HEK293 (cell line): Measurements from ENCODE around the gene FUT6.
"Not testable (repeated sequence)": the region's sequence is repeated elsewhere in the genome, so short reads cannot be mapped to it uniquely, and the experiment has no call there.

Experiments
- CTCF ChIA-PET: fragments of 350-600 bp; formaldehyde crosslinking; extraction: SDS; loops from one replicate; lab custom pipeline; 2021; ENCODE audit warnings: antibody characterized with exemption; lab: Yijun Ruan, JAX
- POLR2A ChIA-PET: fragments of 300-600 bp; formaldehyde crosslinking; extraction: SDS; loops from one replicate; lab custom pipeline; 2020; ENCODE audit warnings: antibody characterized with exemption, inconsistent platforms; lab: Yijun Ruan, JAX
- H3K27ac ChIP-seq: fragments of 200-500 bp; sonication (Bioruptor generic); 2 replicates; pipeline ENCODE4 v1.5.1; 2014; ENCODE audit warnings: low read depth, low read length, control low read depth, inconsistent platforms; ENCODE audit errors: extremely low read depth
- H3K36me3 ChIP-seq, 2 experiments: fragments of 200-500 bp in 1 of 2; sonication (Bioruptor generic) in 1 of 2; 1 replicate in 1 of 2; 2 replicates in 1 of 2; pipeline ENCODE4 v1.5.1; 2014 to 2017; ENCODE audit warnings: inconsistent platforms in 2 of 2, low read length in 2 of 2; ENCODE audit not compliant: control insufficient read depth in 2 of 2, insufficient read depth in 1 of 2
- H3K4me1 ChIP-seq: fragments of 200-500 bp; sonication (Bioruptor generic); 2 replicates; pipeline ENCODE4 v1.5.1; 2014; ENCODE audit warnings: mild to moderate bottlenecking, low read length, inconsistent platforms; ENCODE audit not compliant: control insufficient read depth, insufficient read depth
- H3K4me3 ChIP-seq: 2 replicates; pipeline ENCODE4 v1.5.1; 2011; ENCODE audit warnings: low read depth, mild to moderate bottlenecking, control low read depth, low read length, moderate library complexity
- H3K9me3 ChIP-seq: fragments of 200-500 bp; sonication (Bioruptor generic); 2 replicates; pipeline ENCODE4 v1.5.1; 2014; ENCODE audit warnings: low read depth, low read length, inconsistent platforms; ENCODE audit not compliant: control insufficient read depth, insufficient read depth
- KLF16 ChIP-seq: fragments of 450-650 bp; formaldehyde crosslinking; IDR thresholded peaks from 2 replicates; pipeline ENCODE4 v1.5.1; 2017; ENCODE audit warnings: missing biosample characterization, missing genetic modification characterization
- ZBTB21 ChIP-seq: fragments of 450-650 bp; formaldehyde crosslinking; IDR thresholded peaks from 2 replicates; pipeline ENCODE4 v1.5.1; 2017; ENCODE audit warnings: missing biosample characterization, missing genetic modification characterization
- ZFP3 ChIP-seq: fragments of 450-650 bp; formaldehyde crosslinking; IDR thresholded peaks from 2 replicates; pipeline ENCODE4 v1.5.1; 2016; ENCODE audit warnings: low read depth, missing biosample characterization, missing genetic modification characterization
- ZNF366 ChIP-seq: fragments of 450-650 bp; formaldehyde crosslinking; conservative IDR thresholded peaks from 2 replicates; pipeline ENCODE4 v1.5.1; 2016; ENCODE audit warnings: missing biosample characterization, missing genetic modification characterization
- ZNF544 ChIP-seq: fragments of 450-650 bp; formaldehyde crosslinking; IDR thresholded peaks from 2 replicates; pipeline ENCODE4 v1.5.0; 2017; ENCODE audit warnings: missing biosample characterization, missing genetic modification characterization
- ZNF561 ChIP-seq: fragments of 450-650 bp; IDR thresholded peaks from 2 replicates; pipeline ENCODE4 v1.5.1; 2018; ENCODE audit warnings: missing biosample characterization, missing genetic modification characterization, borderline replicate concordance
- TF ChIP-seq, protein P1 (sequence below): fragments of 450-650 bp; formaldehyde crosslinking; IDR thresholded peaks from 2 replicates; pipeline ENCODE4 v1.5.1; 2016; ENCODE audit warnings: missing biosample characterization, missing genetic modification characterization
- TF ChIP-seq, protein P2 (sequence below): fragments of 450-650 bp; formaldehyde crosslinking; IDR thresholded peaks from 2 replicates; pipeline ENCODE4 v1.5.1; 2016; ENCODE audit warnings: missing biosample characterization, missing genetic modification characterization

FUT6 gene

DNA sequence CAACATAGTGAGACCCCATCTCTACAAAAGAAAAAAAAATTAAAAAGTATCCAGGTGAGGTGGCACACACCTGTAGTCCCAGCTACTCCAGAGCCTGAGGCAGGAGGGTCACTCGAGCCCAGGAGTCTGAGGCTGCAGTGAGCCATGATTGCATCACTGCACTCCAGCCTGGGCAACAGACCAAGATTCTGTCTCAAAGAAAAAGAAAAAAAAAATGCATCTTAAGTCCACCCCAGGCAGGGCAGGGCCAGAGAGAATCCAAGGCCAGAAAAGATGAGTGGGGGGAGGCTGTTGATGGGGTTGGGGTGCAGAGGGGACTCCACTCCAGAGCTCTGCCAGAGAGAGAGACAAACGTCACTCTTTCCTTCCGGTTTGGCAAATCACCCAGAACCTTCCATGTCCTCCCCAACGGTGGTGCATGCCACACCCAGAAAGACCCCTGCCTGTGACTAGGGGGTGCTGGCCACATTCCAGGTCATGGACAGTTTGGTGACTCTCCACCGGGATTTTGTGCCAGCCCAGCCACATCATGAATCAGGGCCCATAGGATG is 11.3 kb upstream of the FUT6 start (continued):
- TF ChIP-seq ZNF366 (tag by site-specific recombination): 0 out of 2 replicates have a peak, but pooled peaks have one; percentile 28

DNA sequence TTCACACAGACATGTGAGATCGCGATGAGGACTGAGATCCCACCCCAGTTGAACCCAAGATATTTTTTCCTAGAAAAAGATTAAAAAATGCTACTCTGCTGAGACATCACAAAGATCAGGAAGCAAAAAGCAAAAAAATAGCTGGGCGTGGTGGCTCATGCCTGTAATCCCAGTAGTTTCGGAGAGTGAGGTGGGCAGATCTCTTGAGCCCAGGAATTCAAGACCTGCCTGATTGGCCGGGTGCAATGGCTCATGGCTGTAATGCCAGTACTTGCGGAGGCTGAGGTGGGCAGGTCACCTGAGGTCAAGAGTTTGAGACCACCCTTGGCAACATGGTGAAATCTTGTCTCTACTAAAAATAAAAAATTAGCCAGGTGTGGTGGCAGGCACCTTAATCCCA is 10.7 kb upstream of the FUT6 start:
- CTCF ChIA-PET: interaction anchor here (0.6 to 2.1 kb wide), 2 partner anchors 11 to 46 kb away, joined by 5 to 9 read pairs; partner anchors contain the start of gene FUT6
- Histone ChIP-seq H3K4me3 (no peak overlapping the region), H3K36me3 (no peaks in the 10 kb centered on the region), H3K27ac (no peak overlapping the region), H3K4me1 (no peaks in the 10 kb centered on the region), H3K9me3 (no peaks in the 10 kb centered on the region)
- POLR2A ChIA-PET: no interaction called here
- TF ChIP-seq KLF16 (tag by site-specific recombination) (no peak), ZNF561 (tag by site-specific recombination) (no peak), ZBTB21 (tag by site-specific recombination) (no peak), ZNF544 (tag by site-specific recombination) (no peak)

DNA sequence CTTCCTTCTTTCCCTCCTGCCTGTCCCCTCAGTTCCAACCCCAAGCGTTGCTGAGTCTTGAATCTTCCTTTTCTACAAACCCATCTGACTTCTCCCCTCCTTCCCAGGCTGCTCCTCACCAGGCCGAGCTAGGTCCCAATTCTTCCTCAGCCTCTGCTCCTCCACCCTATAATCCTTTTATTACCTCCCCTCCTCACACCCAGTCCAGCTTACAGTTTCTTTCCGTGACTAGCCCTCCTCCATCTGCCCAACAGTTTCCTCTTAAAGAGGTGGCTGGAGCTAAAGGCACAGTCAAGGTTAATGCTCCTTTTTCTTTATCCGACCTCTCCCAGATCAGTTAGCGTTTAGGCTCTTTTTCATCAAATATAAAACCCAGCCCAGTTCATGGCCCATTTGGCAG is 9.1 kb upstream of the FUT6 start:
- H3K4me3 ChIP-seq, POLR2A ChIA-PET, H3K9me3 ChIP-seq, H3K27ac ChIP-seq: not testable (repeated sequence)
- TF ChIP-seq, protein P1, sequence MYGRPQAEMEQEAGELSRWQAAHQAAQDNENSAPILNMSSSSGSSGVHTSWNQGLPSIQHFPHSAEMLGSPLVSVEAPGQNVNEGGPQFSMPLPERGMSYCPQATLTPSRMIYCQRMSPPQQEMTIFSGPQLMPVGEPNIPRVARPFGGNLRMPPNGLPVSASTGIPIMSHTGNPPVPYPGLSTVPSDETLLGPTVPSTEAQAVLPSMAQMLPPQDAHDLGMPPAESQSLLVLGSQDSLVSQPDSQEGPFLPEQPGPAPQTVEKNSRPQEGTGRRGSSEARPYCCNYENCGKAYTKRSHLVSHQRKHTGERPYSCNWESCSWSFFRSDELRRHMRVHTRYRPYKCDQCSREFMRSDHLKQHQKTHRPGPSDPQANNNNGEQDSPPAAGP (tag by site-specific recombination): 0 out of 2 replicates have a peak, but pooled peaks have one; percentile 51
- TF ChIP-seq, all 188 proteins: peak for 1; not testable (repeated sequence) for 187
- not testable (repeated sequence) for H3K4me1 ChIP-seq, H3K36me3 ChIP-seq
- CTCF ChIA-PET: interaction anchor here (2.1 kb wide), 1 partner anchor 45 kb away, joined by 9 read pairs; no protein-coding TSS in a partner anchor

DNA sequence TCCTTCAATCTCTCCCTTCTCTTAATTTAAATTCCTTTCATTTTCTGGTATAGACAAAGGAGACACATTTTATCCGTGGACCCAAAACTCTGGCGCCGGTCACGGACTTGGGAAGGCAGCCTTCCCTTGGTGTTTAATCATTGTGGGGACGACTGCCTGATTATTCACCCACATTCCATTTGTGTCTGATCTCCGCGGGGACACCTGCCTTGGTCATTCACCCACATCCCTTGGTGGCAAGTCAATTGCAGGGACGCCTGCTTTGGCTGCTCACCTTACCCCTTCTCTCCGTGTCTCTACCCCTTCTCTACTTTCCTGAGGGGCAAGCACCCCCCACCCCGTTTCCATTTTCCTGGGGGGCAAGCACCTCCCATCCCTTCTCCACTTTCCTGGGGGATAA is 8.3 kb upstream of the FUT6 start:
- H3K4me3 ChIP-seq, H3K4me1 ChIP-seq, H3K27ac ChIP-seq, H3K9me3 ChIP-seq, CTCF ChIA-PET, POLR2A ChIA-PET, H3K36me3 ChIP-seq: not testable (repeated sequence)

DNA sequence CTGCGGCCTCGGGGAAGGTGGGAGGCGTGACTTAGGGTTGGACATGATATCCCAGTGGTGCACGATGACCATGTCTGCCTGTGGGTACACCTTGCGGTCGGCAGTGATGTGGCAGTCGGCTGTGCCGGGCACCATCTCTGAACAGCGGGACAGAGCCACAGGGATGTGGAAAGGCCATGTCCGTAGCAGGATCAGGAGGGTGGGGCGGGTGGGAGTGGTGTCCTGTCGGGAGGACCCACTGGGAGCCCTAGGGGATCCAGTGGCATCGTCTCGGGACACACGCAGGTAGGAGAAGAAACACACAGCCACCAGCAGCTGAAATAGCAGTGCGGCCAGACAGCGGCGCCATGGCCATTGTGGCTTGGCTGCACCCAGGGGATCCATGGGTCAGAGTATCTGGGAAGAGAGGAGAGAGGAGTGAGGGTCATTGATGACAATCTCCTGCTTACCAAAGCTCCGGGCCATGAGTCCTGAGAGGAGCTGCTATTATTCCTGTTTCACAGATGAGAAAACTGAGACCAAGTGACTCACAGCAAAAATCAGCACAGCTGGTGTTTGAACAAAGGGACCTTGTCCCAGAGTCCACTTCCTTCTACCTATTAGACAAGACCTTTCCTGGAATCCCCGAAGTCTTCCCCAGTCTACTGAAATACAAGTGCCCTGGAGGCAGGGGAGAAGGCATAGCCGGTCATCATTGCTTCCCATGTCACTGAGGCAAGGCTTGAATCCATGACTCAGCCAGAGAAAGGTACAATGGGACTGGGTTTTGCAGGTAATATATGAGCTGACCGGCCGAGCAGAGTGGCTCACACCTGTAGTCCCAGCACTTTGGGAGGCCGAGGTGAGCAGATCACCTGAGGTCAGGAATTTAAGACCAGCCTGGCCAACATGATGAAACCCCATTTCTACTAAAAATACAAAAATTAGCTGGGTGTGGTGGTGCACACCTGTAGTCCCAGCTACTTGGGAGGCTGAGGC is 5.2 kb upstream of the FUT6 start:
- H3K9me3 ChIP-seq: no peaks in the 10 kb centered on the region
- H3K36me3 ChIP-seq: no peaks in the 10 kb centered on the region
- TF ChIP-seq ZFP3 (tag by site-specific recombination): peak; percentile 92
- TF ChIP-seq, protein P2, sequence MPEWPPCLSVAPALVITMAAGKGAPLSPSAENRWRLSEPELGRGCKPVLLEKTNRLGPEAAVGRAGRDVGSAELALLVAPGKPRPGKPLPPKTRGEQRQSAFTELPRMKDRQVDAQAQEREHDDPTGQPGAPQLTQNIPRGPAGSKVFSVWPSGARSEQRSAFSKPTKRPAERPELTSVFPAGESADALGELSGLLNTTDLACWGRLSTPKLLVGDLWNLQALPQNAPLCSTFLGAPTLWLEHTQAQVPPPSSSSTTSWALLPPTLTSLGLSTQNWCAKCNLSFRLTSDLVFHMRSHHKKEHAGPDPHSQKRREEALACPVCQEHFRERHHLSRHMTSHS (tag by site-specific recombination): no peak
- TF ChIP-seq, all 188 proteins: peak for 1
- ChIA-PET CTCF (interaction anchor here (0.6 kb wide), 1 partner anchor 130 kb away, joined by 3 read pairs; no protein-coding TSS in a partner anchor), POLR2A (no interaction called here)
- Histone ChIP-seq H3K4me3 (no peak overlapping the region), H3K27ac (no peak overlapping the region), H3K4me1 (no peaks in the 10 kb centered on the region)
